WERI-Rb-1 (cell line): ENCODE data around the gene ZNF283.
A peak's percentile ranks its signal among the peaks of the same experiment; 100 is the strongest.

Experiments
- DNase-seq: peaks from one replicate; pipeline ENCODE4 v3.0.0-alpha.2; 2020
- H3K27ac ChIP-seq: fragments of 250-450 bp; sonication (Bioruptor Pico); 2 replicates; pipeline ENCODE4 v1.5.1; 2020; ENCODE audit warnings: mild to moderate bottlenecking, moderate library complexity
- H3K27me3 ChIP-seq: fragments of 250-450 bp; sonication (Bioruptor Pico); 2 replicates; pipeline ENCODE4 v1.5.1; 2021; ENCODE audit warnings: mild to moderate bottlenecking, low read depth, moderate library complexity; ENCODE audit not compliant: insufficient read depth, severe bottlenecking
- H3K36me3 ChIP-seq: fragments of 250-450 bp; sonication (Bioruptor Pico); 2 replicates; pipeline ENCODE4 v1.5.1; 2020; ENCODE audit warnings: mild to moderate bottlenecking, moderate library complexity
- H3K4me3 ChIP-seq: 2 replicates; pipeline ENCODE4 v1.5.1; 2011; ENCODE audit warnings: low read depth, mild to moderate bottlenecking, control low read depth, low read length
- H3K9me3 ChIP-seq: fragments of 250-450 bp; sonication (Bioruptor Pico); 2 replicates; pipeline ENCODE4 v1.5.1; 2021; ENCODE audit warnings: mild to moderate bottlenecking, moderate library complexity; ENCODE audit not compliant: severe bottlenecking
- TF ChIP-seq, protein P1 (sequence below): IDR thresholded peaks from 2 replicates; pipeline ENCODE4 v1.5.1; 2011; ENCODE audit warnings: low read depth, mild to moderate bottlenecking, control low read depth, inconsistent platforms, low read length

The ZNF283 gene

DNA sequence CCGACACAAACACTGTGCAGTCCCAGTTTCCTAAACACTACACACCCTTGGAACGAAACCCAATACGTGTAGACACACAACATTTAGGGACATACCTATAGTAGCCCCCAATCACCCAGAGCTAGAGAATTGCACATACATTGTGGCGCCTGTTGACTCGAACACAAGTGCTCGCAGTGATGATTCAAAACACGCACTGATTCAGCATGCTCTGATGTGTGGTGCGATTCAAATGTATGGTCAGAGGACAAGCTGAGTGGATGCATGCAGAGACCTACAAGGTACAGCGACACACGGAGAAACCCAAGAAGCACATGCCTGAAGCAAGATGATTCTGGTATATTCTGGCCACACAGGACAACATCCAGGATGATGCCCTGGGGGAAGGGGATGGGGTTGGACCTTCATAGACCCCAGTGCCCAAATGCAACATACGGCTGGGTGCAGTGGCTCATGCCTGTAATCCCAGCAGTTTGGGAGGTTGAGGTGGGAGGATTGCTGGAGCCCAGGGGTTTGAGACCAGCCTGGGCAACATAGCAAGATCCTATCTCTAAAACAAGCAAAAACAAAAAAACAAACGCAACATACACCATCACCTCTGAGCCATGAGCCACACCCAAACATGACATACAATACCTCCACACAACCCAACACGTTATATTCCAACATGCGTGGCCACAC, 45.4 kb upstream of the ZNF283 start:
- H3K36me3 ChIP-seq, result no peaks in the 10 kb centered on the region
- no peaks in the 10 kb centered on the region for H3K9me3 ChIP-seq
- H3K27ac ChIP-seq, result no peak overlapping the region
- no peak for DNase-seq
- no peak overlapping the region for H3K4me3 ChIP-seq
- TF ChIP-seq, protein P1, sequence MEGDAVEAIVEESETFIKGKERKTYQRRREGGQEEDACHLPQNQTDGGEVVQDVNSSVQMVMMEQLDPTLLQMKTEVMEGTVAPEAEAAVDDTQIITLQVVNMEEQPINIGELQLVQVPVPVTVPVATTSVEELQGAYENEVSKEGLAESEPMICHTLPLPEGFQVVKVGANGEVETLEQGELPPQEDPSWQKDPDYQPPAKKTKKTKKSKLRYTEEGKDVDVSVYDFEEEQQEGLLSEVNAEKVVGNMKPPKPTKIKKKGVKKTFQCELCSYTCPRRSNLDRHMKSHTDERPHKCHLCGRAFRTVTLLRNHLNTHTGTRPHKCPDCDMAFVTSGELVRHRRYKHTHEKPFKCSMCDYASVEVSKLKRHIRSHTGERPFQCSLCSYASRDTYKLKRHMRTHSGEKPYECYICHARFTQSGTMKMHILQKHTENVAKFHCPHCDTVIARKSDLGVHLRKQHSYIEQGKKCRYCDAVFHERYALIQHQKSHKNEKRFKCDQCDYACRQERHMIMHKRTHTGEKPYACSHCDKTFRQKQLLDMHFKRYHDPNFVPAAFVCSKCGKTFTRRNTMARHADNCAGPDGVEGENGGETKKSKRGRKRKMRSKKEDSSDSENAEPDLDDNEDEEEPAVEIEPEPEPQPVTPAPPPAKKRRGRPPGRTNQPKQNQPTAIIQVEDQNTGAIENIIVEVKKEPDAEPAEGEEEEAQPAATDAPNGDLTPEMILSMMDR, result no peak
- H3K27me3 ChIP-seq, result no peaks in the 10 kb centered on the region

DNA sequence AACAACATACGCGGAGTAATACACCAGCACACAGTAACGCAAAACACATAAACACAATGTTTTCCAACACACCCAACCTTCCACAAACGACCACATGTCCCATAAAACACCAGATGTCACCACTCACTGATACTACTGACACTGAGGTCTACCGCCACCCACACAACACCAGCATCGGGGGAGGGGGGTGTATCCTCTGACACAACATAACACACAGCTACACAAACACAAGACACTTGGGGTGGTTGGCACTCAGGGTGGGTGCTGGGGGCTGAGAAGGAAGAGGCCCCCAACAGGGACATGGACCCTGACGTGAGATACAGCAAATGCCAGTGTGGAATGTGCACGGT, 44.8 kb upstream of the ZNF283 start:
- TF ChIP-seq, protein P1, result no peak
- Histone ChIP-seq H3K4me3 (no peak overlapping the region), H3K27ac (no peak overlapping the region), H3K27me3 (no peaks in the 10 kb centered on the region), H3K36me3 (no peaks in the 10 kb centered on the region), H3K9me3 (no peaks in the 10 kb centered on the region)
- no peak for DNase-seq

DNA sequence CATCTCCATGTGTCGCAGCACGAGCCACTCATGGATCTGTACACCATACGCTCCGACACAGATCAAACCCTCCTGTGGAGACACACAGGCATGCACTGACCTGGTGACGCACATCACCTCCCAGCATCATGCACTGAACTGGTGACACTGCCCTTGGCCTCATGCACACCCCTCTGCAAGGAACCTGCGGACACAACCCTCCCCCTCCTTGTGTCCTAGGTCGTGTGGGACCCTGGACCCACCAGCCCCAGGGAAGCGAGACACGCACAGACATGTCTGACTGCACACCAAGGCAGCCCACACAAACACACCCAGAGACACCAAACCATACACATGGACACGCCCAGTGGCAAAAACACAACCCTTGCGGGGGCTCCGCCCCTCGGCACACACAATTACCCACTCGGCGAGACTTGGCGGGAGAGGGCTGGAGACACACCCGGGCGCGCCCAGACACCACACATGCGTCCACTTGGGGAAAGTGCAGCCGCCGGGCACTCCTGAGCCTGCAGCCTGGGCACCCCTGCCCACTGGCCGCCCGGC, 44.4 kb upstream of the ZNF283 start:
- DNase-seq, result no peak
- H3K27me3 ChIP-seq, result no peaks in the 10 kb centered on the region
- H3K4me3 ChIP-seq, result no peak overlapping the region
- H3K27ac ChIP-seq, result no peak overlapping the region
- no peaks in the 10 kb centered on the region for H3K36me3 ChIP-seq
- TF ChIP-seq, protein P1, result no peak
- no peaks in the 10 kb centered on the region for H3K9me3 ChIP-seq

DNA sequence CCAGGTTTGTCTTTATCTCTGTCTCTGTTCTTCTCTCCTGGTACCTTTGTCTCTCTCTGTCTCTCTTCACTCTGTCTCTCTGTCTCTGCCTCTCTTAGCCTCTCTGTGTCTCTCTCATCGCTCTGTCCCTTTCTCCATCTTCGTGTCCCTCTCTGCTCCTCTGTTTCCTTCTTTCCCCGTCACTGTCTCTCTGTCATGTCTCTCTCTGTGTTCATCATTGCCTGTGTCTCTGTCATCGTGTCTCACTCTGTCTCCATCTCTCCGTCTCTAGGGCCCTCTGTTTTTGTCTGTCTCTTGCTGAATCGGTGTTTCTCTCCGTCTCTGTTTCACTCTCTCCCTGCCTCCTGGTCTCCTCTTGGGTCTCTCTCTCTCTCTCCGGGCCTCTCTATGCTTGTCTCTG, 43.5 kb upstream of the ZNF283 start:
- H3K27me3 ChIP-seq, result no peaks in the 10 kb centered on the region
- no peak overlapping the region for H3K27ac ChIP-seq
- H3K9me3 ChIP-seq, result no peaks in the 10 kb centered on the region
- DNase-seq, result no peak
- TF ChIP-seq, protein P1, result no peak
- no peak overlapping the region for H3K4me3 ChIP-seq
- H3K36me3 ChIP-seq, result no peaks in the 10 kb centered on the region

DNA sequence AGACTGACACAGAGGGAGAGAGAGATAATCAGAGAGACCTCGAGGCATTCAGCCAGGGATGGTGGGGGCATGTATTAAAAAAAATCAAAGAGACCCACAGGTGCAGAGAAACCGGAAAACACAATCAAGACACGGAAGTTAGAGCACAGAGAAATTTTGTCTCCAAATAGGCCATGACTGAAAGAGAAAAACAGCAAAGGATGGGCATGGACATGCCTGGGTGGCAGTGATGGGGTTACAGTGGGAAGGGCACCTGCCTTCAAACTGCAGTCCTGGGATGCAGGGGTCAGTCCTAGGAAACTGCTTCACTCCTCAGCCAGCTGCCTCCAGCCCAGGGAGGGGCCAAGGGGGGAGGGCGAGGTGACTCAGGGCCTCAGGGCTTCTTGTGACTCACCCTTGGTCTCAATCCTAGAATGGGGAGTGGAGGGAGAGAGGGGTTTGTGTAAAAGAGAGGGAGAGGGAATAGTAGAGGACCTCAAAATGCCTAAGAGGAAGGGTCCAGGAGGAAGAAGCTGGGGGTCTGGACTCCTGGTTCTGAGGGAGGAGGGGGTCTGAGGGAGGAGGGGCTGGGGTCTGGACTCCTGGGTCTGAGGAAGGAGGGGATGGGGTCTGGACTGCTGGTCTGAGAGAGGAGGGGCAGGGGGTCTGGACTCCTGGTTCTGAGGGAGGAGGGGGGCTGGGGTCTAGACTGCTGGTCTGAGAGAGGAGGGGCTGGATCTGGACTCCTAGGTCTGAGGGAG, 42.7 kb upstream of the ZNF283 start:
- no peak overlapping the region; the same call in 1 of the 2 replicates for H3K27ac ChIP-seq

More for the DNA sequence above, 42.7 kb upstream of the ZNF283 start:
- Histone ChIP-seq H3K27me3 (no peaks in the 10 kb centered on the region), H3K36me3 (no peaks in the 10 kb centered on the region), H3K4me3 (no peak overlapping the region), H3K9me3 (no peaks in the 10 kb centered on the region)
- DNase-seq, result peak; percentile 39
- TF ChIP-seq, protein P1, result no peak
